ENCODE data around the gene MCTP1. TPM values are rescaled to one million over a fixed set of nuclear protein-coding genes. Genes with fewer than 3 reads are reported as not detected.

Gene MCTP1
- polyA plus RNA-seq, 3 donors, result 34.4 to 72.9 (median 55.5) TPM

- H3K36me3 Mint-ChIP-seq, result no peaks in the 10 kb centered on the region
- Histone ChIP-seq H4K20me1 (ENCODE audit: insufficient read depth, low read length) (no peaks in the 10 kb centered on the region), H3K4me2 (replicated peaks; ENCODE audit: extremely low read depth, low read length, poor library complexity, severe bottlenecking) (no peak overlapping the region), H3K27me3 (ENCODE audit: control insufficient read depth in 2 of 2, insufficient read depth in 2 of 2, low read length in 2 of 2) (no peaks in the 10 kb centered on the region), H3K4me3 (replicated peaks in 1 of 3; ENCODE audit: low read depth in 2 of 3, low read length in 3 of 3) (no peak overlapping the region), H2AFZ (ENCODE audit: insufficient read depth, low read depth, low read length, poor library complexity, severe bottlenecking) (no peak overlapping the region), H3K9ac (ENCODE audit: insufficient read depth, low read length, poor library complexity, severe bottlenecking) (no peak overlapping the region), H3K9me3 (replicated peaks in 1 of 2; ENCODE audit: control insufficient read depth in 1 of 2, insufficient read depth in 1 of 2, low read length in 2 of 2) (no peaks in the 10 kb centered on the region), H3K27ac (ENCODE audit: low read depth in 1 of 2, low read length in 2 of 2) (no peak overlapping the region), H3K4me1 (ENCODE audit: control insufficient read depth in 1 of 2, insufficient read depth in 2 of 2, low read length in 2 of 2) (no peaks in the 10 kb centered on the region), H3K79me2 (ENCODE audit: insufficient read depth, low read length) (no peaks in the 10 kb centered on the region), H3K36me3 (replicated peaks in 1 of 2; ENCODE audit: control insufficient read depth in 1 of 2, insufficient read depth in 2 of 2, low read length in 2 of 2) (no peaks in the 10 kb centered on the region)
- H3K4me3 Mint-ChIP-seq, result no peak overlapping the region
- peaks cover 10% of the 10 kb centered on the region for H3K4me1 Mint-ChIP-seq
- DNase-seq, result no peak
- no peak for TF ChIP-seq CTCF (IDR thresholded peaks at IDR 0.05)
- intact Hi-C loops (cut with micrococcal nuclease), result no loop called here
- no peaks in the 10 kb centered on the region for H3K9me3 Mint-ChIP-seq
- H3K27me3 Mint-ChIP-seq (ENCODE audit: low read depth in 3 of 3), result peaks cover 0 to 4% (median 0%) of the 10 kb centered on the region in 3 donors
- no peak overlapping the region for H3K27ac Mint-ChIP-seq
Measured at GRCh38 chr5:95252801-95253200, 32.1 kb downstream of the MCTP1 start.

DNA sequence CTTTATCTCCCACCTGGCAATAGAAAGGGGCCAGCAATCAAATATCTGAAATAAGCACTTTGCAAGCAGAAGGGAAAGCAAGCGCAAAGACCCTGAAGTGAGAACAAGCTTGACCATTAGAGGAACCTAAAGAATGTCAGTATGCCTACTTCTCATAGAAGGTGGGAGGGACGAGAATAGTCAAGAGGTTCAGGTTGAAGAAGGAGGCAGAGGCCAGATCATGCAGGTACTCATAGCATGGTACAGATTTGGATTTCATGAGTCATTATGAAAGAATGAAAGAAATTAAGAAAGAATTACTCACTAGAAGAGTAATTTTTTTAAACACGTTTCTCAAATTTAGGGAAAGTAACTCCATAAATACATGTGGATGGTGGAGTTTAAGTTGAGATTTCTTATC lies 33.7 kb downstream of the MCTP1 start:
- Histone ChIP-seq H3K27ac (ENCODE audit: low read depth in 1 of 2, low read length in 2 of 2) (no peak overlapping the region), H2AFZ (ENCODE audit: insufficient read depth, low read depth, low read length, poor library complexity, severe bottlenecking) (no peak overlapping the region), H3K4me3 (replicated peaks in 1 of 3; ENCODE audit: low read depth in 2 of 3, low read length in 3 of 3) (no peak overlapping the region), H3K9me3 (replicated peaks in 1 of 2; ENCODE audit: control insufficient read depth in 1 of 2, insufficient read depth in 1 of 2, low read length in 2 of 2) (no peaks in the 10 kb centered on the region), H3K27me3 (ENCODE audit: control insufficient read depth in 2 of 2, insufficient read depth in 2 of 2, low read length in 2 of 2) (no peaks in the 10 kb centered on the region), H3K9ac (ENCODE audit: insufficient read depth, low read length, poor library complexity, severe bottlenecking) (no peak overlapping the region), H3K4me1 (ENCODE audit: control insufficient read depth in 1 of 2, insufficient read depth in 2 of 2, low read length in 2 of 2) (no peaks in the 10 kb centered on the region), H3K36me3 (replicated peaks in 1 of 2; ENCODE audit: control insufficient read depth in 1 of 2, insufficient read depth in 2 of 2, low read length in 2 of 2) (no peaks in the 10 kb centered on the region), H3K79me2 (ENCODE audit: insufficient read depth, low read length) (no peaks in the 10 kb centered on the region), H4K20me1 (ENCODE audit: insufficient read depth, low read length) (no peaks in the 10 kb centered on the region), H3K4me2 (replicated peaks; ENCODE audit: extremely low read depth, low read length, poor library complexity, severe bottlenecking) (no peak overlapping the region)
- no peaks in the 10 kb centered on the region for H3K36me3 Mint-ChIP-seq
- WGBS (ENCODE audit: insufficient coverage), result no CpG with 5 or more reads among the region's 3 CpGs
- H3K9me3 Mint-ChIP-seq, result peaks cover 0 to 4% (median 0%) of the 10 kb centered on the region in 7 donors
- H3K4me3 Mint-ChIP-seq, result no peak overlapping the region
- intact Hi-C loops (cut with micrococcal nuclease), result no loop called here
- DNase-seq, result no peak
- peaks cover 0 to 4% (median 0%) of the 10 kb centered on the region in 3 donors for H3K27me3 Mint-ChIP-seq (ENCODE audit: low read depth in 3 of 3)
- H3K27ac Mint-ChIP-seq, result no peak overlapping the region
- no peak for TF ChIP-seq CTCF (IDR thresholded peaks at IDR 0.05)
- peaks cover 8% of the 10 kb centered on the region for H3K4me1 Mint-ChIP-seq
